ENCODE measurements around the gene SSPN.

Gene SSPN

GRCh38 chr12:26195250-26195640, at the start of gene SSPN:
Gene SSPN, plus strand, starts transcription at chr12:26195573. Its CDS starts 100 bp downstream, at chr12:26195673.
- H3K27ac ChIP-seq = peak within 1 kb of the TSS; percentile 43; the same call in 1 of the 2 replicates
- TF ChIP-seq CTCF (conservative IDR thresholded peaks at IDR 0.05) = no peak

GRCh38 chr12:26148291-26148690, 47.1 kb upstream of the SSPN start:
- H3K27ac ChIP-seq = no peak overlapping the region
- no peak for TF ChIP-seq CTCF (conservative IDR thresholded peaks at IDR 0.05)

- TF ChIP-seq CTCF (conservative IDR thresholded peaks at IDR 0.05) = no peak
Measured at GRCh38 chr12:26149968-26150500, 45.3 kb upstream of the SSPN start.

GRCh38 chr12:26150736-26151450, 44.5 kb upstream of the SSPN start:
- TF ChIP-seq CTCF (conservative IDR thresholded peaks at IDR 0.05) = no peak
- H3K27ac ChIP-seq = no peak overlapping the region

More at GRCh38 chr12:26149968-26150500, 45.3 kb upstream of the SSPN start:
- H3K27ac ChIP-seq = no peak overlapping the region

GRCh38 chr12:26152507-26153102, 42.8 kb upstream of the SSPN start:
- TF ChIP-seq CTCF (conservative IDR thresholded peaks at IDR 0.05) = no peak
- no peak overlapping the region for H3K27ac ChIP-seq

GRCh38 chr12:26153421-26154154, 41.8 kb upstream of the SSPN start:
- TF ChIP-seq CTCF (conservative IDR thresholded peaks at IDR 0.05) = no peak
- H3K27ac ChIP-seq = no peak overlapping the region
